Activated gamma-delta T cell treated with anti-CD3 and anti-CD28 coated beads, Interleukin-2, amount 50 U/mL, for 16 hours (primary cell): ENCODE measurements around the gene AVL9.

Experiments
- DNase-seq: peaks from one replicate; pipeline ENCODE4 v3.0.0-alpha.2; 2020; ENCODE audit warnings: low read depth

Gene AVL9

DNA sequence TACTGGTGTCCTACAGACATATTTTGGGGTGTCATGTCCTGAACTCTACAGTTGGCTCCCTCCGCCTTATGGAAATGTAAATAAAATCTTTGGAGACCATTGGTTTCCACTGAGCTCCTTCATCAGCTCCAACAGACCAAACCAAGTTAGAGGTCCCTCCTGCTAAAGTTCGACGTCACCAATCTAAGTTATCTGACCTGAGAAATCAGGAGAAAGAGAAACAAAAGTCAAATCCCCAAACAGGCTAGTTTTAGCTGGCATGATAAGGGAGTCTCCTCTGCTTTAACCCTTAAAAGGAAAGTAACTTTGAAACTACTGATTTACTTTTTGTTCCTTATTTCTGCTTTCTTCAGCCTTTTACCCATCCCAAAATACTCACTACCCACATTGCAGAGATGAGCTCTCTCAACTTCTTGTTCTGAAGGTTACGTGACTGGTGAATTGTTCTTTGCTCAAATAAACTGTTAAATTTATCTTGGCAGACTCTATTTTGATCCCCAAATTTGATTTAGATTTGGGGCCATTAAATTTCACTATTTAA, 39.9 kb downstream of the AVL9 start:
- DNase-seq = no peak

DNA sequence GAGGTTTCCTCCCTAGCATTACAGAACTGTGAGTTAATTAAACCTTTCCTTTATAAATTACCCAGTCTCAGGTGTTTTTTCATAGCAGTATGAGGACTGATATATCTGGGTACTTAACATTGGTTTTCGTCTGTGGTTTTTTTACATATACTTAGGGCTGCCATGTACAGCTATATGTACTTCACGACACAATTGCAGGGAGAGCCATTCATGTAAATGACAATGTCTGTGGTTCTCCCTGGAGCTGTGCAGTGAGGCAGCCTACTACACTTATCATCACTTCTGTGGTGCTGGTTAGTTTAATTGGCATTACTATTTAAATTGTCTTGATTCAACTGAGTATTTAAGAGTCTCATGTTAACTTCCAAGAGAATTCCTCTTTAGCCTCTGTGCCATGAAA, 40.7 kb downstream of the AVL9 start:
- no peak for DNase-seq

DNA sequence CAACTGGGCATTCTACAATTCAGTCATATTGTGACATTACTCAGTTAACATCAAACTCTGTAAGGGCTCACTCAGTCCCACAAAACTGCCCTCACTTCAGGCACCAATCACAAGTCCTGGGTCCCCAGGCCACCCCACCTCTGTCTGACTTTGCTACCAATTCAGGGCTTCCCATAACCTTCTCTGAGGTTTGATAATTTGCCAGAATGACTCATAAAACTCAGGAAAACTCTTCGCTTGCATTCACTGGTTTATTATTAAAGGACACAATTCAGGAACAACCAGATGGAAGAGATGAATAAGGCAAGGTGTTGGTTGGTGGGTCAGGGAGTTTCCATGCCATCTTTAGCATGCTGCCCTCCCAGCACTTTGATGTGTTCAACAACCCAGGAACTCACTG, 41.3 kb downstream of the AVL9 start:
- no peak for DNase-seq

DNA sequence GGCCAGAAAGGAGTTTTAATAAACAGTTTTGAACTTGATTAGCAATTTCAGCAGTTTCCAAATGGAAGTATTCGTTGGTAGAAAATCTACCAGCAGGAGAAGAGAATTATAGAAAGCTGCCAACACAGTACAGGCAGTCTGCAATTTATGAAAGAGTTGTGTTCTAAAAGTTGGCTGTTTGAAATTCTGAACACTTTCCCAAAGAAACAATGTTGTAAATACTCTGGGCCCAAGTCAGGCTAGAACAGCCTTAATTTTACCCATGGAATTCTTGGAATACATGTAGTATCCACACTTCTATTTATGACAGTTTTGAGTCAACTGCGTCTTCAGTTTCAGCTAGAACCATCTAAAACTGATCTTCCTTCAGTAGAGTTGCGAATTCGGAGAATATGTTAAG, 42.5 kb downstream of the AVL9 start:
- no peak for DNase-seq

DNA sequence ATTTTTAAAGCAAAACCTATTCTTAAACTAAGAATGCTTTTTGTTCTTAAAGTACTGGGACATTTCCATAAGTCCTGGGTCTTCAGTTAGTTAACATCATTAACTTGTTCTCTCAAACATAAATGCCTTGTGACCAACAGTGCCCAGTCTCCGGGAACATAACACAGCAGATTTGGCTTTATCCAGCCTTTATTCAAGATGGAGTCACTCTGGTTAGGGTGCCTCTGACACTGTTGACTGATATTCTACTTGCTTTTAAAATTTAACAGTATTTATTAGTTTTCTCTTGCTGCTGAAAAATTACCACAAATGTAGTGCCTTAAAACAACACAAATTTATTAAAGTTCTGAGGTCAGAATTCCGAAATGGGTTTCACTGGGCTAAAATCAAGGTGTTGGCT, 44.1 kb downstream of the AVL9 start:
- no peak for DNase-seq

DNA sequence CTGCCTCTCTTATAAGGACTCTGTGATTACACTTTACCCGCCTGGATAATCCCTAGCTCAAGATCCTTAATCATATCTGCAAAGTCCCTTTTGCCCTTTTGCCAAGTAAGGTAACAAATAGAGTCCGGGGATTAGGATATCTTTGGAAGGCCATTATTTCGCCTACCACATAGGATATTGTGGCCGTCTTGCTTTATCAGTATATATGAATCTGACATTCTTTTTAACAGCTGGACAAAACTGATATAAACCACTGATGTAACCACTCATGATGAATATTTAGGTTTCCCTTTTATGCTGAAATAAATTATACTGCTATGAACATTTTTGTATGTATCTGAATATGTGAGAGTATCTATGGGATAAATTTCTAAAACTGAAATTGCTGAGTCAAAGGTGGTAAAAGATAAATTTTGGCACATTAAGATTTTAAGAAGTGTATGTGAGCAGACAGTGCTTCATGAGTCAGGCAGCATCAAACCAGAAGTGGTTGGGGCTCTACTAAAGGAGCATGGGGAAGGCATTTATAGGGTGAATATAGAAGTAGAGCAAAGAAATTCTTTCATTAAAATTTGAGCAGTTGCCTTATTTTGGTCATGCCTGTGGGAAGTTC, 44.7 kb downstream of the AVL9 start:
- DNase-seq = no peak

DNA sequence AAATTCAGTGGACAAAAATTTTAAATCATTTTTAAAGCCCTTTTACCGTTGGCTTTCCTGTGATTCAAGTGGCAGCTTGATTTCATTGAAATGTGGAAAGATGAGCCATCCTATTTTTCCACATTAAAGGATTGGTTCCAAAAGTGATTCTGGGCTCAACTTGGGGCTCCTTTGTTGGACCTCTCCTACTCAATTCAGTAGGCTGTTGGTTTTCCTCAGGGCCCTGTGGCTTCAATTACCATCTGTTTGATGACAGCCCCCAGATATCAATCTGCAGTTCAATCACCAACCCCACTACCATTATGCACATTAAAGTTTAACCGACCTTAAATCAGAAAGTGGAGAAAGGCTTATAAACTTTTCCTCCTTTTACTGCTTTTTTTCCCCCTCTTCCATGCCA, 47.3 kb downstream of the AVL9 start:
- no peak for DNase-seq

DNA sequence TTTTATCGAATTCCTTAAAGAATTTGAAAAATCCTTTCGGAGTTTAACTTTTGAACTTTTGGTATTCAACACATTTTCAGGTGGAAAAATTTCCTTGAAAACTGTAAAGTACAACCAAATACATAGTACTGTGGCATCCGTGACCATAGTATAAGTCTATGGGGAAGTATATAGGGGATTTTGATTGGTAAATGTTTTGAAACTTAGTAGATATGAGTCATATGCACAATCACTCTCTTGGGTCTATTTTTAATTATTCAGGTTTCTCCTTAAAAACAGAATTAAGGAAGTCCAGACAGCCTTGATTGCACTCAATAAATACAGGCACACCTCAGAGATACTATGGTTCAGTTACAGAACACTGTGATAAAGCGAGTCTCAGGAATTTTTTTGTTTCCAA, 64.2 kb downstream of the AVL9 start:
- DNase-seq = no peak

DNA sequence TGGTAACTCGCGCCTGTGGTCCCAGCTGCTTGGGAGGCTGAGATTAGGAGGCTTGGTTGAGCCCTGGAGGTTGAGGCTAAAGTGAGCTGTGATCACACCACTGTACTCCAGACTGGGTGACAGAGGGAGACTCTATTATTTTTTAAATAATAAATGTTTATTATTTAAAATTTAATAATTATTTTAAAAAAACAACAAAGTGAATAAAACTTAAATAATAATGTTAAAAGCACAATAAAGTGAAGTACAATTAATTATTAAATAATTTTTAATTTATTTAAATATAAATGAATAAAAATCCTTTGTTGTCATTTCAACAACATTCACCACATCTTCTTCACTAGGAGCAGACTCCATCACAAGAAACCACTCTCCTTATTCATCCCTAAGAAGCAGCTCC, 64.8 kb downstream of the AVL9 start:
- DNase-seq = no peak

DNA sequence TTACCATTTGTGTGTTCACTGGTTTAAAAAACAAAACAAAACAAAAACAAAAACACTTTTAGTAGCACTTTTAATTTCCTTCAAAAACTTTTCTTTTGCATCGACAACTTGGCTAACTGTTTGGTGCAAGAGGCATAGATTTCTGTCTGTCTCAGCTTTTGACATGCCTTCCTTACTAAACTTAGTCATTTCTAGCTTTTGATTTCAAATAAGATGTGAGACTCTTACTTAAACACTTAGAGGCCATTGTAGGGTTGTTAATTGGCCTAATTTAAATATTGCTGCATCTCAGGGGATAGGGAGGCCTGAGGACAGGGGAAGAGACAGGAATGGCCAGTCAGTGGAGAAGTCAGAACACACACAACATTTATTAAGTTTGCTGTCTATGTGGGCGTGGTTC, 66.3 kb downstream of the AVL9 start:
- no peak for DNase-seq

DNA sequence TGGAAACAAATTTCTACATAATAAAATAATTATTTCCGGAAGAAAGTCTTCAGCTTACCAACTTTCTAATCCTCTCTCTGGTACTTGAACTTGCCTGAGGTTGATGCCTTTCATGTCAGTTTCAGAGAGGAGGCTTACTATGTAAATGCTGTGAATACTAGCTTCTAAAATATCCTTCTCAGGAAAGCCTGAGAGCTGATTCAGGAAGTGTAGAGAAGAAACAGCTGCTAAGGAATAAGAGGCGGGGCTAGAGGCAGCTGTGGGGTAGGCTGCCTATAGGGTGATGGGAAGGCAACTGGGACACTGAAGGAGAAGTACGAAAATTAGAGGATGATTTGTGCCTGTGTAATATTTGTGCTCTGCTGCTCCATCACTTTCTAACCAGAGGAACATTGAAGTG, 69.3 kb downstream of the AVL9 start:
- DNase-seq = no peak

DNA sequence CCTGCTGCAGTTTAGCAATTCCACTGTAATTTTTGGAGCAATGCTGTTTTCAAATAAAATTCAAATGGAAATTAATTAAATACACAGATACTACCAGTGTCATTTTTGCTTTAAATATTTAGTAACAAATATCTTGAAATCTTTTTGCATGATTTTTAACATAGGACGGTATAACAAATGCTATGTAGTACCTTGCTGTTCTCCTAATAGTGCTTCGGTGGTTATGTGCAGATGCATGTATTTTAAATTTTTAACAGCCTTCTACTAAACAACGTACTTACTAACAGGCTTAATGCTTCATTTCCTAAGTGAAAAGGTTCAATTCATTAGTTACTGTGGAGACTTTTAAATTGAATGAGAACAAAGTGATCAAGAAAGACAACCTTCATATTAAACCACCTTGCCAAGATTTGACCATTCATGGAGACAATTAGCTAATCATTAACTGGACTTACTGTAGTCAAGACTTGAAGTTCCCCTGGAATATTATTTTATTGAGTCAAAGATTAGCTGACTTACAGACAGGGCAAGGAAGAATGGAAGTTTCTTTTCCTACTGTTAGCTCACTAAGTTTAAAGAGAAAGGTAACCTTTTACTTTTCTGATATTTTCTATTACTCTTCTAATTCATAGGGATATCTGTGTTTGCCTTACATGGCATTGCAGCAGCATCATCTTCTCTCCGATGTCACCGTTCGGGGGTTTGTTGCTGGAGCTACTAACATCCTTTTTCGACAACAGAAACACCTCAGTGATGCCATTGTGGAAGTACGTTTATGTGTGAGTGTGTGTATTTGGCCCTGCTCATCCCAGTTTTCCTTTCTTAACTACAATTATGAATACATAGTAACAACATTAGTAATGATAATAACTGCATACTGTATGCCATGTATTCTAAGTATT, 74.3 kb downstream of the AVL9 start:
- DNase-seq = no peak

DNA sequence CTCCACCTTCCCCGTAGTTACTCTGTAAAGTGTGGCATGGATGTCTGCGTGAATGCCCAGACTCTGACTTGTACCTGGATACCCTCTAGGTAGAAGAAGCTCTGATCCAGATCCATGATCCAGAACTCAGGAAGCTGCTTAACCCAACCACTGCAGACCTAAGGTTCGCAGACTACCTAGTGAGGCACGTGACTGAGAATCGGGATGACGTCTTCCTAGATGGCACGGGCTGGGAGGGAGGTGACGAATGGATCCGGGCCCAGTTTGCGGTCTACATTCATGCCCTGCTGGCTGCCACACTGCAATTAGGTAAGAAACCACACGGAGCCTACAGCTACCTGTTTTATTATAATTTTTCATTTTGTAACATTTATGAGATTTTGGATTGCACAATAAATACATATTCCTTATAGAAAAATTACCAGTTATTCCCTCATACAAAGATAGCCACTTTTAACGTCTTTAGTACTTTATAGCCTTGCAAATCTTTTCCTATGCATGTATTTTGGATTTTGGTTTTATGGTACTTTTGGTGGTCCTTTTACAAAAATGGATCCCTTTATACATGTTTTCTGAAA, 77.9 kb downstream of the AVL9 start:
- no peak for DNase-seq

DNA sequence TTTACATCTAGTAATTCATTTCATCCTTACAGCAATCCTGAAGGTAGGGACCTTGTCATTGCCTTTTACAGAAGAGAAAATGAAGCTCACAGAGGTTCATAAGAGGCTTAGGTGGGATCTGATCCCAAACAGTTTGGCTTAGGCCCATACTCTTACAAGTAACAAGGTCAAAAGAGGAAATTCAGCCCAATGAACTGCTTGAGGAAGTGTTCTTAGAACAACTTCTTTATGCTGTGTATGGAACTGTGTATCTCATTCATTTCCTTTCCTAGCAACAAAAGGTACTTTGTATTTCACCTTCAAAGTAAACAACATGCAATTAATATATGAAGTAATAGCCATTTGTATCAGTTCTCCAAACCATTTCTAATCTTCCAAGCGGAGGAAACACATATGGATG, 79.3 kb downstream of the AVL9 start:
- DNase-seq = no peak

DNA sequence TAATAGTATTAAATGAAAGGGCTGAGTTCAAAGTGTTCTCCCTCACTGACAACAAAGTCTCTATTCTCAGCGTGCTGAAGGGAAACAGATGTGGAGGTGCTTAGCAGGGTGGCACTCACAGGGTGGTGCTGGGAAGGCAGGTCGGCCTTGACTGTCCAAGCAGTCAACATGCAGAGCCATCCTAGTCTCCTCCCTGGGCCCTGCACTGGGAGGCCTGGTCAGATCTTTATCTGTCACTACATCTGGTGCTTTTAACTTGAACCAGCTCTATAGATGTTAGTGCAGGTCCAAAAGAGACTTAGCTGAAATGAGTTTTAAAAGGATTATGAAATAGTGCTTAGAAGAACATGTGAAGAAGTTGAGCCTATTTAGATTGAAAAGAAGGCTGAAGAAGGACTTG, 82.1 kb downstream of the AVL9 start:
- no peak for DNase-seq

DNA sequence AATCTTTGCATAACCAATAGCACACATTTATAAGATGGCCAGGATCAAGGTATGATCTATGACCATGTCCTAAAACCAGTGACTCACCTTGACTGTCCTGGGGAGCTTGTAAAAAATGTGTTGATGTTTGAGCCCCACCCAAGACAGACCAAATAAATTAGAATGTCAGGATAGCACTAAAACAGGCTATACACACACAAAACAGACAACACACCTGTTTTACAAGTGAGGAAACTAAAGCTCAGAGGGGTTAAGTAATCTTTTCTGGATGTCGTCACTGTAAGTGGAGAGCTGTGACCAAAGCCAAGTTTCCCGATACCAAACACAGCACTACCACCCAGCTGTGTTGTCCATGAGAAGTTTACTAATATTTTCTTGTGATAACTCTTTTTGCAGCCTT, 84.5 kb downstream of the AVL9 start:
- DNase-seq = no peak

DNA sequence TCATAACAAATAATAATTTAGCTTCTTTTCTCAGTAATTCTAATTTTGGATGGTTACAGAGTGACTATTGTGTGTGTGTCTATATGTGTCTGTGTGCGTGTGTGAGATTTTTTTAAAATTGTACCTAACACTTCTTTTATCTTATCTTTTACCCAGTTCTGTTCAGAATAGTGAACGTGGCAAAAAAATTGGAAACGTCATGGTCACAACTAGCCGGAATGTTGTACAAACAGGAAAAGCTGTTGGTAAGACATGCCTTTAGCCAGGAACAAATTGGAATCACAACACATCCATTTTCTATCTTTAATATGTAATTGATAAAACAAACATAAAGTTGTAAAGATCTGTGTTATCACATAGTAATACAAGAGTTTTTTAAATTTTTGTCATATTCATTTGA, 85.4 kb downstream of the AVL9 start:
- DNase-seq = no peak

DNA sequence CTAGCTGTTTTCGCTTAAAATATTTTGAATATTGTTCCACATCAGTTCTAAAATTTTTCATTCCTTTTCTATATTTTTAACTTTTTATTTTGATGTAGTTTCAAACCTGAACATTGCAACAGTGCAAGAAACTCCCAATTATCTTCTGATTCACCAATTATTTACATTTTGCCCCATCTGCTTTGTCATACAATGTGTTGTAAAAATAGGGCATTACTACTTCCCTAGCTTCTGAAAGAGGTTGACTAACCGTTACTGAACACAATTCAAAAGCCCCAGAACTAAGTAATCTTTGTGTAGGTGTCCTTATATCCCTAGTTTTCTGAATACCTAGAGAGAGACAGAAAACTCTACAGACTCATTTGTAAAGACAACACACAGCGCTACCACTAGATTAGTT, 86.7 kb downstream of the AVL9 start:
- no peak for DNase-seq

DNA sequence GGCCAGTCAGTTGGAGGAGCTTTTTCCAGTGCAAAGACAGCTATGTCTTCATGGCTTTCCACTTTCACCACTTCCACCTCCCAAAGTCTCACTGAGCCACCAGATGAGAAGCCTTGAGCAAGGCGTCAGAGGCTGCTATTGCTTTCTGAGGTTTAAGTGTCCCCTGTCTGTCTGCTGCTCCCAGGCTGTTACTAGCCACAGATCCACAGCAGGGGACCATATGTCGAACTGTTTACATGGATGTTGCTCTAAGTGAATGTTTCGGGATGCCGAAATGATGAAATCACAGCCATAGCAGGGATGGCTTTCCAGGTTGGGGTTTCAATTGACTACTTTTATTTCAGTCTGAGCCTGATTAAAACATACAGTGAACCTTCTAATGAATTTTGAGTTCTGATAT, 88.5 kb downstream of the AVL9 start:
- no peak for DNase-seq

DNA sequence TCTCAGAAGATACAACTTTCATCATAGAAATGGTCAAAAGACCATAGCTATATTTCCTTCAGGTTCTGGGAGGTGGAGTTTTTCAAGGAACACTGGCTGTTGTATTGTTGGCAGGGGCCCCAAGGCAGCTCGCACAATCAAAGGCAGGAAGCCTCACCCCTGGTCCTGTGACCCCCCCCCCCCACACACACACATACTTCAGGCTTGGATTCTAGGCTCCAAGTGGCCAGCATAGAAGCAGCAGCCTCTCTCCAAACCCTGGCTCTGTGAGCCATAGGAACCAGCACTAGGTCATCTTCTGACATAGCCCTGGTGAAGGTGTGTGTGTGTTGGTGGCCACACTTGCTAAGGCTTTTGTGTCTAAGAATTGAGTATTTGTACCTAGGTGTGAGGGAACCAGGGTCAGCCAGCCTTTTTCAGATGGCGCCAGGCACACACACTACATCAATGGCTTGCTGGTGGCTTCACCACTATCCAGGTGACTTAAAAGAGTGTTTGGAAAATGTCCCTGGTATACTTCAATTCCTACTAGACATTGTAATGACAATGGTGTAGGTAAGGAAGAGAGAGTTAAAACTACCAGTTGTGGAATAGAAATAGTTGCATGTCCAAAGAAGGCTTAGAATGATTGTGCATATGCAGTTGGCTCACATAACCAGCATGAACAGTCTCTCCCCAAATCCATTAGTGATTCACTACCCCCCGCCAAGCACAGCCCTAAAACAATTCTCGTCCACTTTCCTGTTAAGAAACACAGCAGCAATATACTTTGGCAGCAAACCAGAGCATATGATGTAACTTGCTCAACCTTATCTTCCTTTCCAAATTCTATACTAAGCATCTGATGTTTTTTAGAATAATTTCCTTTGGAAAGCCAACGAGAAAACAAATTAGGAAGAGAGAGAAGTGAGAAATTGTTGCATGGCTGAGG, 91.3 kb downstream of the AVL9 start:
- no peak for DNase-seq

DNA sequence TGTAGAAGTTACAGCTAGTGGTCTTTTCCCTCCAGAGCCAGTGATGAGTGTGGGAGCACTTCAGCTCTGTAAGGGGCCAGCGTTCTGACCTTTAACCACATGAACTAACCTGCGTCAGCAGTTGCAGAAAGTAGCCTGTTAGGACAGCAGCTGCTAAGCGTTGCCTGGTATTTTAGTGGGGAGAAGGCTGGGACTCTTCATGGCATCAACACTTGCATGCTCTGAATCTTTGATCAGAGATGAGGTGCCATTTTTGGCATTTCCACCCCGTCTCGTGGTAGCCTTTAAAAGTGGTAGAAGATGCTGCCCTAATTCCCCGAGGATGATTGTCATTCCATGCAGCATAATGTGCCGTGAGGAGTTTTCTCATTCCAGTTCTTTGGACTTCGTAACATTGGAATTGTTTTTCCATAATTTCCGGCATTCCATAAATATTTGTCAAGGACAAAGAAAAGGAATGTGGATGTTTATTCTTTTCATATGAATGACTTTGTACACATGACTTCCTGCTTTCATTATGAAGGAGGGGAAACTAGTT, 92.2 kb downstream of the AVL9 start:
- no peak for DNase-seq

DNA sequence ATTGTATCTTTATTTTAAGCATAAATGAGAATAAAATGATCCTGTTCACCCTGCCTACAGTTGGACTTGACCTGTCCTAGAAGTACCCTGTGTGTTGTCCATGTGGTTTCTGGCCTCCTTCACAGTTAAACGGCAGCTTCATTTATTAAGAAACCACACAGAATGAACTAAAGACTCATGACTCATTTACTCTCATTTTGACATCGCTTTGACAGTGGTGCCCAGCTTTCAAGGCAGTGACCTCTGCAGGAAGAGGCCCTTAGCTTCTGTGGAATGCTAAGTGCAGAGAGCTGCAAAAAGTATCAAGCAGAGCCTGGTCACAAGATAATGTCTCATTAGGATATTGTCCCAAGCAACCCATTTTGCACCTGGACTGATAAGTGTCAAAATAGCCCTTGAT, 93.4 kb downstream of the AVL9 start:
- DNase-seq = no peak
